Measurements from ENCODE around the gene SECISBP2.
"Not testable (repeated sequence)": the region's sequence is repeated elsewhere in the genome, so short reads cannot be mapped to it uniquely, and the experiment has no call there.

- TF ChIP-seq CTCF (IDR thresholded peaks at IDR 0.05; ENCODE audit: low read depth, low read length, missing input control); TAF1 (conservative IDR thresholded peaks at IDR 0.05); REST (IDR thresholded peaks at IDR 0.05): not testable (repeated sequence)
Observed at GRCh38 chr9:89276040-89276439, 42.3 kb upstream of the SECISBP2 start.

All from liver (tissue), 3 donors.